Activated CD8-positive, alpha-beta T cell treated with anti-CD3 and anti-CD28 coated beads for 36 hours (primary cell): Measurements from ENCODE around the gene BEST4. TPM values are rescaled to one million over a fixed set of nuclear protein-coding genes. Genes with fewer than 3 reads are reported as not detected.

Experiments used
- ATAC-seq: fragments of 200-7000 bp; cut with Tn5 transposase; one replicate; pipeline ENCODE4 v1.10.0; 2021; ENCODE audit warnings: mild to moderate bottlenecking, moderate library complexity
- CTCF ChIA-PET: fragments of 350-600 bp; sonication (Branson Sonifier 250); formaldehyde crosslinking; loops from one replicate; lab custom pipeline; 2021; ENCODE audit warnings: antibody characterized with exemption; lab: Charles Lee
- POLR2A ChIA-PET: fragments of 350-600 bp; sonication (Branson Sonifier 250); formaldehyde crosslinking; loops from one replicate; lab custom pipeline; 2021; ENCODE audit warnings: antibody characterized with exemption; lab: Charles Lee
- DNase-seq: peaks from one replicate; pipeline ENCODE4 v3.0.0-alpha.2; 2020
- H3K27ac Mint-ChIP-seq: one replicate; pipeline ENCODE4 v1.8.0; 2021; ENCODE audit warnings: mild to moderate bottlenecking, mixed read lengths
- H3K27me3 Mint-ChIP-seq: one replicate; pipeline ENCODE4 v1.8.0; 2021; ENCODE audit warnings: mixed read lengths
- H3K36me3 Mint-ChIP-seq: one replicate; pipeline ENCODE4 v1.8.0; 2021; ENCODE audit warnings: low read depth, mixed read lengths
- H3K4me1 Mint-ChIP-seq: one replicate; pipeline ENCODE4 v1.8.0; 2021; ENCODE audit warnings: low read depth, mixed read lengths
- H3K4me3 Mint-ChIP-seq: one replicate; pipeline ENCODE4 v1.8.0; 2021; ENCODE audit warnings: mild to moderate bottlenecking, moderate library complexity, mixed read lengths
- H3K9me3 Mint-ChIP-seq: one replicate; pipeline ENCODE4 v1.8.0; 2021; ENCODE audit warnings: mixed read lengths
- intact Hi-C: fragments of 100-400 bp; cut with micrococcal nuclease; formaldehyde crosslinking; loops from one replicate; pipeline ENCODE4 v1.10.0; 2022
- total RNA-seq, 2 experiments: library from RNA; stranded (reverse); gene quantifications; one replicate each; pipeline ENCODE4 v1.2.3, GENCODE V29; 2021
- TF ChIP-seq, protein P1 (sequence below): fragments of 200-600 bp; IDR thresholded peaks from one replicate; pipeline ENCODE4 v1.8.0; 2022; ENCODE audit warnings: antibody characterized with exemption, mild to moderate bottlenecking

BEST4 gene
- total RNA-seq, 2 experiments from 2014 or later = 0.87 to 1.0 TPM

DNA sequence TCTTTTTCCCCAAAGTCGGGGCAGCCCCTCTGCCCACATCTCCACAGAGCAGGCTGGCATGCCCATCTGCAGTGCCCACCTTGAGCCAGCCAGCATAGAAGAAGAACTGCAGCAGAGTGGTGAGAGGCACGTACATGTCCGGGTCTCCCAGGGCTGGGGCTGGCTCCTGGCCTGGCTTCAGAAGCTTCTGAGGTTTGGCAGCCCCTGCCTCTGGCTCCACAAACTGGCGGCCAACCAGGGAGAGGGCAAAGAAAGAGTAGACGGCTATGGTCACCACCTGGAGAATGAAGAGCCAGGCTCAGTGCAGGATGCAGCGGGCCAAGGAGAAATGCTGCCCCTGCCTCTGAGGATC lies 3.0 kb downstream of the BEST4 start:
- Mint-ChIP-seq H3K4me1 (peaks cover 40% of the 10 kb centered on the region), H3K4me3 (peak overlapping the region; percentile 65), H3K27me3 (no peaks in the 10 kb centered on the region), H3K36me3 (peaks cover 25% of the 10 kb centered on the region), H3K27ac (peak overlapping the region; percentile 82), H3K9me3 (no peaks in the 10 kb centered on the region)
- DNase-seq (no peak), ATAC-seq (no peak)
- TF ChIP-seq, protein P1, sequence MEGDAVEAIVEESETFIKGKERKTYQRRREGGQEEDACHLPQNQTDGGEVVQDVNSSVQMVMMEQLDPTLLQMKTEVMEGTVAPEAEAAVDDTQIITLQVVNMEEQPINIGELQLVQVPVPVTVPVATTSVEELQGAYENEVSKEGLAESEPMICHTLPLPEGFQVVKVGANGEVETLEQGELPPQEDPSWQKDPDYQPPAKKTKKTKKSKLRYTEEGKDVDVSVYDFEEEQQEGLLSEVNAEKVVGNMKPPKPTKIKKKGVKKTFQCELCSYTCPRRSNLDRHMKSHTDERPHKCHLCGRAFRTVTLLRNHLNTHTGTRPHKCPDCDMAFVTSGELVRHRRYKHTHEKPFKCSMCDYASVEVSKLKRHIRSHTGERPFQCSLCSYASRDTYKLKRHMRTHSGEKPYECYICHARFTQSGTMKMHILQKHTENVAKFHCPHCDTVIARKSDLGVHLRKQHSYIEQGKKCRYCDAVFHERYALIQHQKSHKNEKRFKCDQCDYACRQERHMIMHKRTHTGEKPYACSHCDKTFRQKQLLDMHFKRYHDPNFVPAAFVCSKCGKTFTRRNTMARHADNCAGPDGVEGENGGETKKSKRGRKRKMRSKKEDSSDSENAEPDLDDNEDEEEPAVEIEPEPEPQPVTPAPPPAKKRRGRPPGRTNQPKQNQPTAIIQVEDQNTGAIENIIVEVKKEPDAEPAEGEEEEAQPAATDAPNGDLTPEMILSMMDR = peak; percentile 43
- ChIA-PET POLR2A (interaction anchor here (0.8 to 11.9 kb wide), 10 partner anchors 6 to 201 kb away, joined by 3 to 181 read pairs (median 23); partner anchors contain the start of genes BTBD19, DYNLT4, PLK3 and RNU5D-1), CTCF (interaction anchor here (0.7 to 4.0 kb wide), 15 partner anchors 8 to 233 kb away, joined by 3 to 29 read pairs (median 3); partner anchors contain the start of genes BTBD19, PLK3, RPS8 and UROD)
- intact Hi-C loops = no loop called here

DNA sequence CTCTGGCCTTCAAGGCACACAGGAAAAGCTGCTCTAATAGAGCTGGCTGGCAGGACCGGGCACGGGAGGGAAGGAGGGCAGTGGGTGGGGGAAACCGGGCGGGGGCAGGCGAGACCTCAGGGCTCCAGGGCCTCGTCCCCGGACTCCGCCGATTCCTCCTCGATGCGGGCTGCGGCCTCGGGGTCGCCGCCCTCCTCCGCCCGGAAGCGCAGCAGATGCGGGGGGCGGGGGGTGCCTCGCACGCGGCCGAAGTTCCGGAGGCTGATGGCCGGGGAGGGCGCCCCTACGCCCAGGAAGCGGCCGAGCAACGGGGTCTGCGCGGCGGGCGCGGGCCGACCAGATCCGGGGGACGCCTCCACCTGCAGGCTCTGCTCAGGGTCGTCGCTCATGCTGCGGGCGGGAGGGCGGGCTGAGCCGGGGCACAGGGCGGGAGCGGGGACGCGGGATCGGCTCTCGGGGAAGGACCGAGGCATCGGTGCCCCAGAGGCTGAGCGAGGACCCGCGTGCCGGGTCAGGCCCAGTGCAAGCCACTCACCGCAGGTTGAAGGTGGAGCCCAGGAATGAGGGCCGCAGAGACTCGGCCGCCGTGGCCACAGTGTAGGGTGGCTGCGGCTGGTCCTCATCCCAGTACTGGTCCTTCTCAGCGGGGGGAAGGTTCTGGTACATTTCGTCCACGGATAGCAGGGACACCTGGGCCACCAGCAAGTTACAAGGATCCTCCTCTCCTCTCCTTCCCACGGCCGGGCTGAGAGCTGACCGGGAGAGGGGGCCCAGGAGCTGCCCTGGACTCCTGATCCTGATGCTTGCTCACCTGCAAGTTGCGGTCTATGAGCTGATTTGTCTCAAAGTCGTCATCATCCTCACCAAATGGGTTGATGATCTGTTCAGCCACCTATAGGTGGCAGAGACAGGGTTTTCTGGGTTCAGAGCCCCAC lies 3.6 kb downstream of the BEST4 start:
- peak; percentile 49 for DNase-seq
- Mint-ChIP-seq H3K36me3 (peaks cover 30% of the 10 kb centered on the region), H3K27ac (peak overlapping the region; percentile 82), H3K4me3 (peak overlapping the region; percentile 70), H3K9me3 (no peaks in the 10 kb centered on the region), H3K4me1 (peaks cover 44% of the 10 kb centered on the region), H3K27me3 (no peaks in the 10 kb centered on the region)
- peak; percentile 28 for ATAC-seq
- intact Hi-C loops = loop anchor here (5.0 kb wide), 1 partner anchor 33 kb away; no protein-coding TSS in a partner anchor
- TF ChIP-seq, protein P1 = no peak
- CTCF ChIA-PET = interaction anchor here (0.7 to 4.0 kb wide), 16 partner anchors 9 to 234 kb away, joined by 3 to 29 read pairs (median 4); partner anchors contain the start of genes BTBD19, PLK3, RPS8 and UROD
- POLR2A ChIA-PET = interaction anchor here (0.6 to 11.9 kb wide), 13 partner anchors 6 to 201 kb away, joined by 3 to 181 read pairs (median 9); partner anchors contain the start of genes BTBD19, DYNLT4, PLK3 and RNU5D-1

DNA sequence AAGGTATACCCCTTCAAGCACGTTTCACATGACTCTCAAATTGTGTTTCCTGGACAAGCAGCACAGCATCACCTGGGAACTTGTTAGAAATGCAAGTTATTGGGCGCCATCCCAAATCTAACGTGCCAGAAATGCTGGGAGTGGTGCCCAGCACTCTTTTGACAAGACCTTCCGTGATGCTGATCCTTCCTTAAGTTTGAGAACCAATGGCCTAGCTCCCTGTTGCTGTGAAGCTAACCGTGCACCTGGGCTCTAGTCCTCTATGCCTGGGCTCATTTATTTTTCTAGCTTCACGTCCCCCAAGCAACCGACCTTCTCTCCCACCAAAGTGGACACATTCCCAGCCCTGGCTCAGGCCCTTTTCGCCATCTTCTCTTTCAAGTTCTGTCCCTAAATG lies 4.3 kb downstream of the BEST4 start:
- Mint-ChIP-seq H3K27ac (peak overlapping the region; percentile 78), H3K4me3 (peak overlapping the region; percentile 70), H3K27me3 (no peaks in the 10 kb centered on the region), H3K9me3 (no peaks in the 10 kb centered on the region), H3K36me3 (peaks cover 36% of the 10 kb centered on the region), H3K4me1 (peaks cover 49% of the 10 kb centered on the region)
- intact Hi-C loops = loop anchor here (5.0 kb wide), 1 partner anchor 34 kb away; no protein-coding TSS in a partner anchor
- ChIA-PET POLR2A (interaction anchor here (0.6 to 11.9 kb wide), 11 partner anchors 5 to 108 kb away, joined by 3 to 181 read pairs (median 37); partner anchors contain the start of genes BEST4, BTBD19, DYNLT4 and PLK3), CTCF (interaction anchor here (0.7 to 4.0 kb wide), 8 partner anchors 8 to 123 kb away, joined by 3 to 29 read pairs (median 6); partner anchors contain the start of genes BTBD19, PLK3 and RPS8)
- DNase-seq = no peak
- no peak for ATAC-seq
- TF ChIP-seq, protein P1 = no peak

DNA sequence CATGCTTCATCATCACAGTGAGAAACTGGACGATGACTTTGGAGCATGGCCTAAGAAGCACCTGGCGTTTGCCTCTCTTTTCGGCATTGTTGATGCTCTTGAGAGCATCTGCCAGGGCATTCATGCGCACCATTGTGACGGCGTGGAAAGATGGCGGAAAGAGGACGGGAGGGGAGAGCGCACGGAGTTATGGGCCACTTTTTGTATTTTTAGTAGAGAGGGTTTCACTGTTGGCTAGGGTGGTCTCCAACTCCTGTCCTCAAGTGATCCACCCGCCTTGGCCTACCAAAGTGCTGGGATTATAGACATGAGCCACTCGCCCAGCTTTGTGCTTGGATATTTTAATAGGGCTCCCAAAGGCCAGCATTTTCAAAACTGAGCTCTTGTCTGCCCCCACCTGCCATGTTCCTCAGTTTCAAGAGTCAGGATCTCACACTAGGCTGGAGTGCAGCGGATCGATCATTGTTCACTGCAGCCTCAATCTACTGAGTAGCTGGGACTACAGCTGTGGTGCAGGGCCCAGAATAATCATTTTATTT lies 7.3 kb downstream of the BEST4 start:
- POLR2A ChIA-PET = interaction anchor here (0.6 to 10.7 kb wide), 7 partner anchors 8 to 59 kb away, joined by 3 to 181 read pairs (median 99); partner anchors contain the start of genes BEST4, BTBD19, DYNLT4 and PLK3
- TF ChIP-seq, protein P1 = no peak
- Mint-ChIP-seq H3K36me3 (peaks cover 67% of the 10 kb centered on the region), H3K27ac (no peak overlapping the region), H3K4me1 (peaks cover 57% of the 10 kb centered on the region), H3K9me3 (no peaks in the 10 kb centered on the region), H3K27me3 (no peaks in the 10 kb centered on the region), H3K4me3 (no peak overlapping the region)
- DNase-seq = no peak
- ATAC-seq = no peak
- CTCF ChIA-PET = interaction anchor here (0.7 kb wide), 1 partner anchor 19 kb away, joined by 3 read pairs; the partner anchor contains the start of gene PLK3
- intact Hi-C loops = loop anchor here (5.0 kb wide), 1 partner anchor 37 kb away; no protein-coding TSS in a partner anchor
